ENCODE data around the gene FAM177A1. TPM values are rescaled to one million over a fixed set of nuclear protein-coding genes. Genes with fewer than 3 reads are reported as not detected.

The FAM177A1 gene
- total and polyA plus RNA-seq, 10 of the 15 experiments (the other 5 are each of a cell fraction or from before 2014, with no cell fraction given), result 5.3 to 38.6 (median 20.7) TPM

DNA sequence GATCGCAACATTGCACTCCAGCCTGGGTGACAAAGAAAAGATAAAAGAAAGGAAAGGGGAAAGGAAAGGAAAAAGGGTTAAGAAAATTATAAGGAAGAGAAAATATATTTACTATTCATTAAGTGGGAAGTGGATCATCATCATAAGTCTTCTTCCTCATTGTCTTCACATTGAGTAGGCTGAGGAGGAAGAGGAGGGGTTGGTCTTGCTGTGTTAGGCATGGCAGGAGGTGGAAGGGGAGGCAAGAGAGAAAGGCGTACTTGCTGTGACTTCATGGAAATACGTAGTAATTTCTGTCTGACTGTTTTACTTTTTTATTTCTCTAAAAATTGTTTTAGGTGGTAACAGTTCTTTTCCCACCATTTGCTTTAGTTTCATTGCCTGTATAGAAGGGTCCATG is 26.2 kb downstream of the FAM177A1 start:
- no peak for FAIRE-seq
- BruUV-seq (replicated peaks), result no TSS peak
- Histone ChIP-seq H3K4me2 (ENCODE audit: control insufficient read depth, insufficient read depth) (no peak overlapping the region), H3K27me3 (replicated peaks in 1 of 2; ENCODE audit: control insufficient read depth in 2 of 2, insufficient read depth in 2 of 2, low read length in 1 of 2) (no peaks in the 10 kb centered on the region), H3K79me2 (ENCODE audit: control insufficient read depth, insufficient read depth, low read length) (no peaks in the 10 kb centered on the region), H3K9ac (ENCODE audit: control insufficient read depth, insufficient read depth, low read length) (no peak overlapping the region), H3K4me3 (no peak overlapping the region), H2AFZ (ENCODE audit: control insufficient read depth, low read depth, low read length) (no peak overlapping the region), H3K27ac (ENCODE audit: control insufficient read depth, insufficient read depth) (no peak overlapping the region), H4K20me1 (ENCODE audit: control insufficient read depth, insufficient read depth) (no peaks in the 10 kb centered on the region), H3K4me1 (ENCODE audit: control insufficient read depth, insufficient read depth, low read length) (no peaks in the 10 kb centered on the region), H3K36me3 (ENCODE audit: control insufficient read depth in 2 of 2, insufficient read depth in 2 of 2, low read length in 1 of 2) (no peaks in the 10 kb centered on the region; a peak in 1 of 4 replicates), H3K9me3 (replicated peaks; ENCODE audit: control insufficient read depth, insufficient read depth, low read length) (no peaks in the 10 kb centered on the region)
- no peak for DNase-seq (ENCODE audit: low read depth, low spot score)
- intact Hi-C loops (cut with micrococcal nuclease; ENCODE audit: unreplicated experiment) (no loop called here), in situ Hi-C loops (cut with MboI) (no loop called here)
- POLR2A ChIA-PET, result no interaction called here
- WGBS (ENCODE audit: insufficient coverage, insufficient replicate concordance, low lambda C conversion rate, missing lambda C conversion rate), result 95% methylated on average over 3 of the region's 3 CpGs
- SMC1A ChIA-PET (ENCODE audit: uncharacterized antibody, unreplicated experiment), result interaction anchor here (0.7 kb wide), 1 partner anchor 122 kb away, joined by 3 read pairs; no protein-coding TSS in a partner anchor
- no peak for ATAC-seq
- CTCF ChIA-PET, result no interaction called here
- RAD21 ChIA-PET (ENCODE audit: unreplicated experiment), result no interaction called here
- TF ChIP-seq TCF7 (IDR thresholded peaks at IDR 0.05; ENCODE audit: borderline replicate concordance) (no peak), MYC (IDR thresholded peaks at IDR 0.05; ENCODE audit: insufficient read depth, insufficient read length, insufficient replicate concordance, low read length, severe bottlenecking) (no peak), PAX8 (IDR thresholded peaks at IDR 0.05) (no peak), YBX1 (IDR thresholded peaks at IDR 0.05) (no peak), USF1 (IDR thresholded peaks at IDR 0.05; ENCODE audit: borderline replicate concordance, extremely low read length, insufficient read depth, low read depth, low read length) (no peak), ZBTB33 (IDR thresholded peaks at IDR 0.05) (no peak), NFIC (IDR thresholded peaks at IDR 0.05; ENCODE audit: low read depth, low read length) (no peak), BMI1 (IDR thresholded peaks at IDR 0.05; ENCODE audit: borderline replicate concordance) (no peak), CHD1 (IDR thresholded peaks at IDR 0.05; ENCODE audit: low read depth, low read length) (no peak), SKIL (IDR thresholded peaks at IDR 0.05; ENCODE audit: low read depth, poor library complexity, severe bottlenecking) (no peak), STAT1 (conservative IDR thresholded peaks at IDR 0.05) (no peak), HDGF (IDR thresholded peaks at IDR 0.05) (no peak), HDAC2 (IDR thresholded peaks at IDR 0.05) (no peak), FOXK2 (IDR thresholded peaks at IDR 0.05) (no peak)
- TF ChIP-seq, protein P1, sequence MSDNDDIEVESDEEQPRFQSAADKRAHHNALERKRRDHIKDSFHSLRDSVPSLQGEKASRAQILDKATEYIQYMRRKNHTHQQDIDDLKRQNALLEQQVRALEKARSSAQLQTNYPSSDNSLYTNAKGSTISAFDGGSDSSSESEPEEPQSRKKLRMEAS (IDR thresholded peaks at IDR 0.05; ENCODE audit: low read depth, low read length), result no peak
- TF ChIP-seq, protein P2, sequence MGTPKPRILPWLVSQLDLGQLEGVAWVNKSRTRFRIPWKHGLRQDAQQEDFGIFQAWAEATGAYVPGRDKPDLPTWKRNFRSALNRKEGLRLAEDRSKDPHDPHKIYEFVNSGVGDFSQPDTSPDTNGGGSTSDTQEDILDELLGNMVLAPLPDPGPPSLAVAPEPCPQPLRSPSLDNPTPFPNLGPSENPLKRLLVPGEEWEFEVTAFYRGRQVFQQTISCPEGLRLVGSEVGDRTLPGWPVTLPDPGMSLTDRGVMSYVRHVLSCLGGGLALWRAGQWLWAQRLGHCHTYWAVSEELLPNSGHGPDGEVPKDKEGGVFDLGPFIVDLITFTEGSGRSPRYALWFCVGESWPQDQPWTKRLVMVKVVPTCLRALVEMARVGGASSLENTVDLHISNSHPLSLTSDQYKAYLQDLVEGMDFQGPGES (IDR thresholded peaks at IDR 0.05), result no peak
- TF ChIP-seq, protein P3, sequence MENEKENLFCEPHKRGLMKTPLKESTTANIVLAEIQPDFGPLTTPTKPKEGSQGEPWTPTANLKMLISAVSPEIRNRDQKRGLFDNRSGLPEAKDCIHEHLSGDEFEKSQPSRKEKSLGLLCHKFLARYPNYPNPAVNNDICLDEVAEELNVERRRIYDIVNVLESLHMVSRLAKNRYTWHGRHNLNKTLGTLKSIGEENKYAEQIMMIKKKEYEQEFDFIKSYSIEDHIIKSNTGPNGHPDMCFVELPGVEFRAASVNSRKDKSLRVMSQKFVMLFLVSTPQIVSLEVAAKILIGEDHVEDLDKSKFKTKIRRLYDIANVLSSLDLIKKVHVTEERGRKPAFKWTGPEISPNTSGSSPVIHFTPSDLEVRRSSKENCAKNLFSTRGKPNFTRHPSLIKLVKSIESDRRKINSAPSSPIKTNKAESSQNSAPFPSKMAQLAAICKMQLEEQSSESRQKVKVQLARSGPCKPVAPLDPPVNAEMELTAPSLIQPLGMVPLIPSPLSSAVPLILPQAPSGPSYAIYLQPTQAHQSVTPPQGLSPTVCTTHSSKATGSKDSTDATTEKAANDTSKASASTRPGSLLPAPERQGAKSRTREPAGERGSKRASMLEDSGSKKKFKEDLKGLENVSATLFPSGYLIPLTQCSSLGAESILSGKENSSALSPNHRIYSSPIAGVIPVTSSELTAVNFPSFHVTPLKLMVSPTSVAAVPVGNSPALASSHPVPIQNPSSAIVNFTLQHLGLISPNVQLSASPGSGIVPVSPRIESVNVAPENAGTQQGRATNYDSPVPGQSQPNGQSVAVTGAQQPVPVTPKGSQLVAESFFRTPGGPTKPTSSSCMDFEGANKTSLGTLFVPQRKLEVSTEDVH (IDR thresholded peaks at IDR 0.05; ENCODE audit: low read depth, partially characterized antibody), result no peak

All from GM12878 (cell line).